T-helper 17 cell (primary cell): Measurements from ENCODE around the gene NTN3. TPM values are rescaled to one million over a fixed set of nuclear protein-coding genes. Genes with fewer than 3 reads are reported as not detected.

Experiments
- ATAC-seq: fragments of 150-1000 bp; cut with Tn5 transposase; 2 replicates; pipeline ENCODE4 v1.10.0; 2021; ENCODE audit warnings: mild to moderate bottlenecking, moderate library complexity
- DNase-seq, 3 donors: peaks; one replicate each; pipeline versions ENCODE4 v3.0.0 to v3.0.0-alpha.2; 2020 to 2021
- H3K9me3 ChIP-seq: one replicate; pipeline ENCODE4 v1.7.0; 2013; ENCODE audit warnings: low read length, mild to moderate bottlenecking; ENCODE audit not compliant: control insufficient read depth, poor library complexity, severe bottlenecking
- H3K27ac Mint-ChIP-seq: one replicate; pipeline ENCODE4 v1.8.0; 2022; ENCODE audit warnings: mild to moderate bottlenecking, moderate library complexity, mixed read lengths
- H3K27me3 Mint-ChIP-seq: one replicate; pipeline ENCODE4 v1.8.0; 2022; ENCODE audit warnings: mixed read lengths
- H3K36me3 Mint-ChIP-seq: one replicate; pipeline ENCODE4 v1.8.0; 2022; ENCODE audit warnings: low read depth, mixed read lengths
- H3K4me1 Mint-ChIP-seq: one replicate; pipeline ENCODE4 v1.8.0; 2022; ENCODE audit warnings: mild to moderate bottlenecking, mixed read lengths
- H3K4me3 Mint-ChIP-seq: one replicate; pipeline ENCODE4 v1.8.0; 2022; ENCODE audit warnings: mild to moderate bottlenecking, moderate library complexity, mixed read lengths
- total RNA-seq, 4 donors: library from RNA in 2 of 4; stranded (reverse) in 2 of 4; gene quantifications; one replicate each; pipeline ENCODE4 v1.2.3 and lab custom pipeline; 2022 to 2026

Gene NTN3
- total RNA-seq, 2 donors from 2014 or later, result not detected

- no peaks in the 10 kb centered on the region for H3K27me3 Mint-ChIP-seq
- peaks cover 36% of the 10 kb centered on the region for H3K4me1 Mint-ChIP-seq
- no peak for ATAC-seq
- DNase-seq, result no peak
- H3K36me3 Mint-ChIP-seq, result no peaks in the 10 kb centered on the region
- H3K4me3 Mint-ChIP-seq, result no peak overlapping the region
- no peak overlapping the region for H3K27ac Mint-ChIP-seq
- H3K9me3 ChIP-seq, result no peaks in the 10 kb centered on the region
These were observed 11.8 kb downstream of the NTN3 start for GRCh38 chr16:2482708-2483534.

GRCh38 chr16:2483939-2484897 is 13.1 kb downstream of the NTN3 start:
- Mint-ChIP-seq H3K4me1 (peaks cover 36% of the 10 kb centered on the region), H3K27me3 (no peaks in the 10 kb centered on the region), H3K27ac (peak overlapping the region; percentile 70)

GRCh38 chr16:2484898-2485508 is 13.9 kb downstream of the NTN3 start:
- H3K27ac Mint-ChIP-seq, result peak overlapping the region; percentile 70
- H3K4me3 Mint-ChIP-seq, result no peak overlapping the region
- H3K9me3 ChIP-seq, result no peaks in the 10 kb centered on the region
- DNase-seq (no peak), ATAC-seq (no peak)
- no peaks in the 10 kb centered on the region for H3K36me3 Mint-ChIP-seq
- no peaks in the 10 kb centered on the region for H3K27me3 Mint-ChIP-seq
- H3K4me1 Mint-ChIP-seq, result peaks cover 36% of the 10 kb centered on the region

More at GRCh38 chr16:2483939-2484897, 13.1 kb downstream of the NTN3 start:
- ATAC-seq, result no peak
- Mint-ChIP-seq H3K4me3 (no peak overlapping the region), H3K36me3 (no peaks in the 10 kb centered on the region)
- DNase-seq, result no peak
- no peaks in the 10 kb centered on the region for H3K9me3 ChIP-seq

- Mint-ChIP-seq H3K4me3 (no peak overlapping the region), H3K36me3 (no peaks in the 10 kb centered on the region), H3K27ac (peak overlapping the region; percentile 70), H3K4me1 (peaks cover 34% of the 10 kb centered on the region), H3K27me3 (no peaks in the 10 kb centered on the region)
- ATAC-seq (no peak), DNase-seq (no peak)
- no peaks in the 10 kb centered on the region for H3K9me3 ChIP-seq
These were observed 14.9 kb downstream of the NTN3 start for GRCh38 chr16:2485811-2486507.

- peak overlapping the region; percentile 94 for H3K27ac Mint-ChIP-seq
These were observed 15.8 kb downstream of the NTN3 start for GRCh38 chr16:2486645-2487516.

GRCh38 chr16:2487517-2487842 is 16.4 kb downstream of the NTN3 start:
- Mint-ChIP-seq H3K36me3 (no peaks in the 10 kb centered on the region), H3K27me3 (no peaks in the 10 kb centered on the region), H3K4me1 (peaks cover 28% of the 10 kb centered on the region), H3K27ac (peak overlapping the region; percentile 94), H3K4me3 (peak overlapping the region; percentile 86)
- H3K9me3 ChIP-seq, result no peaks in the 10 kb centered on the region
- DNase-seq (no peak), ATAC-seq (no peak)

More at GRCh38 chr16:2486645-2487516, 15.8 kb downstream of the NTN3 start:
- H3K4me3 Mint-ChIP-seq, result peak overlapping the region; percentile 86
- no peaks in the 10 kb centered on the region for H3K36me3 Mint-ChIP-seq
- H3K27me3 Mint-ChIP-seq, result no peaks in the 10 kb centered on the region
- DNase-seq (peak; percentile 59 to 72 (median 69)), ATAC-seq (peak; percentile 99)
- peaks cover 33% of the 10 kb centered on the region for H3K4me1 Mint-ChIP-seq
- no peaks in the 10 kb centered on the region for H3K9me3 ChIP-seq

- peaks cover 26% of the 10 kb centered on the region for H3K4me1 Mint-ChIP-seq
- no peak overlapping the region for H3K4me3 Mint-ChIP-seq
- H3K9me3 ChIP-seq, result no peaks in the 10 kb centered on the region
- no peak for ATAC-seq
- H3K27me3 Mint-ChIP-seq, result no peaks in the 10 kb centered on the region
- no peaks in the 10 kb centered on the region for H3K36me3 Mint-ChIP-seq
- H3K27ac Mint-ChIP-seq, result peak overlapping the region; percentile 94
- DNase-seq, result no peak
These were observed 16.9 kb downstream of the NTN3 start for GRCh38 chr16:2487903-2488531.

- no peaks in the 10 kb centered on the region for H3K9me3 ChIP-seq
- Mint-ChIP-seq H3K27ac (no peak overlapping the region), H3K36me3 (no peaks in the 10 kb centered on the region), H3K4me1 (peaks cover 15% of the 10 kb centered on the region), H3K4me3 (no peak overlapping the region), H3K27me3 (no peaks in the 10 kb centered on the region)
- DNase-seq (no peak), ATAC-seq (no peak)
These were observed 18.5 kb downstream of the NTN3 start for GRCh38 chr16:2489581-2489980.

GRCh38 chr16:2490190-2491105 is 19.4 kb downstream of the NTN3 start:
- H3K27ac Mint-ChIP-seq, result no peak overlapping the region
- no peaks in the 10 kb centered on the region for H3K27me3 Mint-ChIP-seq
- no peak overlapping the region for H3K4me3 Mint-ChIP-seq
- no peaks in the 10 kb centered on the region for H3K9me3 ChIP-seq
- DNase-seq (no peak), ATAC-seq (no peak)
- H3K36me3 Mint-ChIP-seq, result no peaks in the 10 kb centered on the region
- H3K4me1 Mint-ChIP-seq, result peaks cover 13% of the 10 kb centered on the region

- Mint-ChIP-seq H3K27me3 (no peaks in the 10 kb centered on the region), H3K27ac (no peak overlapping the region), H3K4me3 (no peak overlapping the region), H3K4me1 (peaks cover 6% of the 10 kb centered on the region), H3K36me3 (no peaks in the 10 kb centered on the region)
- no peaks in the 10 kb centered on the region for H3K9me3 ChIP-seq
- no peak for ATAC-seq
- DNase-seq, result no peak
These were observed 21.2 kb downstream of the NTN3 start for GRCh38 chr16:2492292-2492691.

- Mint-ChIP-seq H3K27me3 (no peaks in the 10 kb centered on the region), H3K27ac (no peak overlapping the region), H3K4me1 (no peaks in the 10 kb centered on the region), H3K4me3 (no peak overlapping the region), H3K36me3 (peaks cover 2% of the 10 kb centered on the region)
- H3K9me3 ChIP-seq, result no peaks in the 10 kb centered on the region
- no peak for ATAC-seq
- no peak for DNase-seq
These were observed 22.5 kb downstream of the NTN3 start for GRCh38 chr16:2493605-2494004.
